ENCODE data around the gene PLA2G2F.
A peak's percentile ranks its signal among the peaks of the same experiment; 100 is the strongest.

Gene PLA2G2F

GRCh38 chr1:20192364-20192763 lies 53.2 kb downstream of the PLA2G2F start:
- DNase-seq = no peak

GRCh38 chr1:20192871-20193411 lies 53.8 kb downstream of the PLA2G2F start:
- no peak for DNase-seq

GRCh38 chr1:20194224-20194623 lies 55.1 kb downstream of the PLA2G2F start:
- peak; percentile 94 for DNase-seq

- DNase-seq = peak; percentile 64
These were observed 55.8 kb downstream of the PLA2G2F start for GRCh38 chr1:20194757-20195461.

GRCh38 chr1:20195462-20195780 lies 56.3 kb downstream of the PLA2G2F start:
- no peak for DNase-seq

GRCh38 chr1:20197329-20197791 lies 58.2 kb downstream of the PLA2G2F start:
- no peak for DNase-seq

- no peak for DNase-seq
These were observed 59.2 kb downstream of the PLA2G2F start for GRCh38 chr1:20198296-20198695.

GRCh38 chr1:20198918-20199317 lies 59.8 kb downstream of the PLA2G2F start:
- no peak for DNase-seq

GRCh38 chr1:20199403-20199802 lies 60.3 kb downstream of the PLA2G2F start:
- no peak for DNase-seq

- DNase-seq = no peak
These were observed 60.7 kb downstream of the PLA2G2F start for GRCh38 chr1:20199840-20200239.

Data from NCI-H2171 treated with DMSO at 0.1 percent for 48 hours (cell line).